Hepatocyte (in vitro differentiated cells): ENCODE measurements around the gene PYCR2.

Experiments
- CTCF ChIP-seq: fragments of 200-600 bp; sonication (generic); IDR thresholded peaks from 2 replicates; pipeline ENCODE4 v1.5.1; 2016; ENCODE audit warnings: antibody characterized with exemption, mild to moderate bottlenecking; ENCODE audit not compliant: poor library complexity
- EZH2 ChIP-seq: fragments of 200-600 bp; sonication (generic); IDR thresholded peaks from 2 replicates; pipeline ENCODE4 v1.6.1; 2016; ENCODE audit warnings: antibody characterized with exemption, mild to moderate bottlenecking, borderline replicate concordance
- EZH2phosphoT487 ChIP-seq: fragments of 200-600 bp; sonication (generic); IDR thresholded peaks from one replicate; pipeline ENCODE4 v1.6.1; 2018; ENCODE audit warnings: antibody characterized with exemption, mild to moderate bottlenecking, low read depth, moderate library complexity; ENCODE audit not compliant: unreplicated experiment, severe bottlenecking

- TF ChIP-seq CTCF: no peak
- no peak for TF ChIP-seq EZH2
- no peak for TF ChIP-seq EZH2phosphoT487
Observed at GRCh38 chr1:225888289-225888897, 35.7 kb downstream of the PYCR2 start.
